Measurements from ENCODE around the gene BRIP1.

The BRIP1 gene

GRCh38 chr17:61904094-61904710, 40.9 kb upstream of the BRIP1 start (continued):
- TF ChIP-seq ZBTB44 (tag by site-specific recombination; IDR thresholded peaks at IDR 0.05) (no peak), WT1 (tag by site-specific recombination; IDR thresholded peaks at IDR 0.05) (no peak), ZNF596 (tag by site-specific recombination; IDR thresholded peaks at IDR 0.05) (no peak), ZNF704 (tag by site-specific recombination; IDR thresholded peaks at IDR 0.05) (no peak), PRDM4 (tag by site-specific recombination; IDR thresholded peaks at IDR 0.05) (no peak), HOXA7 (CRISPR knock-in tag; IDR thresholded peaks at IDR 0.05; ENCODE audit: borderline replicate concordance) (no peak), ZNF280C (tag by site-specific recombination; IDR thresholded peaks at IDR 0.05) (no peak), GLIS2 (tag by site-specific recombination; IDR thresholded peaks at IDR 0.05) (no peak), ZNF560 (tag by site-specific recombination; IDR thresholded peaks at IDR 0.05; ENCODE audit: borderline replicate concordance) (no peak)

GRCh38 chr17:61903251-61903650, 39.9 kb upstream of the BRIP1 start:
- Histone ChIP-seq H3K4me1 (ENCODE audit: control insufficient read depth, insufficient read depth, low read length) (no peaks in the 10 kb centered on the region), H3K9me3 (ENCODE audit: control insufficient read depth, insufficient read depth, low read depth, low read length) (no peaks in the 10 kb centered on the region), H3K4me3 (ENCODE audit: low read depth, low read length) (no peak overlapping the region), H3K36me3 (ENCODE audit: control insufficient read depth in 2 of 2, insufficient read depth in 1 of 2, low read length in 2 of 2) (peaks cover 70 to 86% of the 10 kb centered on the region in 2 experiments), H3K27ac (ENCODE audit: extremely low read depth, low read depth, low read length) (no peak overlapping the region)
- CTCF ChIA-PET, result no interaction called here
- POLR2A ChIA-PET, result interaction anchor here (0.5 to 0.6 kb wide), 2 partner anchors 40 to 710 kb away, joined by 3 to 7 read pairs; partner anchors contain the start of gene BRIP1
- TF ChIP-seq ZBTB17 (tag by site-specific recombination; IDR thresholded peaks at IDR 0.05) (no peak), ZNF555 (tag by site-specific recombination; conservative IDR thresholded peaks at IDR 0.05) (no peak), ZNF473 (tag by site-specific recombination; IDR thresholded peaks at IDR 0.05) (no peak), ZNF600 (tag by site-specific recombination; IDR thresholded peaks at IDR 0.05) (no peak), ZNF610 (tag by site-specific recombination; IDR thresholded peaks at IDR 0.05; ENCODE audit: borderline replicate concordance) (no peak), ZNF18 (tag by site-specific recombination; IDR thresholded peaks at IDR 0.05) (no peak), ZNF549 (tag by site-specific recombination; IDR thresholded peaks at IDR 0.05) (no peak), ZNF792 (tag by site-specific recombination; IDR thresholded peaks at IDR 0.05) (no peak), ZNF155 (tag by site-specific recombination; IDR thresholded peaks at IDR 0.05) (no peak), ZNF214 (tag by site-specific recombination; IDR thresholded peaks at IDR 0.05; ENCODE audit: borderline replicate concordance) (no peak), PBX3 (CRISPR knock-in tag; IDR thresholded peaks at IDR 0.05) (no peak), AEBP2 (tag by site-specific recombination; IDR thresholded peaks at IDR 0.05; ENCODE audit: borderline replicate concordance) (no peak), ZNF394 (tag by site-specific recombination; IDR thresholded peaks at IDR 0.05; ENCODE audit: borderline replicate concordance) (no peak), ZNF202 (tag by site-specific recombination; IDR thresholded peaks at IDR 0.05; ENCODE audit: borderline replicate concordance) (no peak), ZNF174 (tag by site-specific recombination; IDR thresholded peaks at IDR 0.05) (no peak), SP3 (tag by site-specific recombination; IDR thresholded peaks at IDR 0.05) (no peak)
